ENCODE results near the gene PLEKHA7.

DNA sequence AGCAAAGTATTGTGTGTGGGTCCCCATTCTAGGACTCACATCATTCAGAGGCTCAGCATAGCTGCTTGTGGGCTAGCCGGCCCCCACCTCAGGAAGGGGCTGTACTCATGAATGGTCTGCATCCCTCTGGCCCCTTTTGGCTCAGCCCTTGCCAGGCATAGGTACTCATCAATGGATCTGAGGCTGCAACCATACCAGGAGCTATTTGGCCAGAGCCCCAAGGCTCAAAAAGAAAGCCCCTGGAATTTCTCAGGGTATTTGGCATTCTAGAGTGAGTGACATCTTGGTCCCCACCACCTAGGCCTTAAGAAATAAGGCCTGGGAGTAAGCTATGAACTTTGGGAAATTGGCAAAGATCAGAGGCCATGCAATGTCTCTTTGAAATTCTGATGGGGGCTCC lies 38.3 kb downstream of the PLEKHA7 start:
- no peak for TF ChIP-seq POLR2A (IDR thresholded peaks at IDR 0.05; ENCODE audit: borderline replicate concordance, extremely low read depth, insufficient read depth, insufficient read length)
- no peak for TF ChIP-seq POLR2AphosphoS5 (IDR thresholded peaks at IDR 0.05; ENCODE audit: low read depth, low read length)
- TF ChIP-seq, protein P1, sequence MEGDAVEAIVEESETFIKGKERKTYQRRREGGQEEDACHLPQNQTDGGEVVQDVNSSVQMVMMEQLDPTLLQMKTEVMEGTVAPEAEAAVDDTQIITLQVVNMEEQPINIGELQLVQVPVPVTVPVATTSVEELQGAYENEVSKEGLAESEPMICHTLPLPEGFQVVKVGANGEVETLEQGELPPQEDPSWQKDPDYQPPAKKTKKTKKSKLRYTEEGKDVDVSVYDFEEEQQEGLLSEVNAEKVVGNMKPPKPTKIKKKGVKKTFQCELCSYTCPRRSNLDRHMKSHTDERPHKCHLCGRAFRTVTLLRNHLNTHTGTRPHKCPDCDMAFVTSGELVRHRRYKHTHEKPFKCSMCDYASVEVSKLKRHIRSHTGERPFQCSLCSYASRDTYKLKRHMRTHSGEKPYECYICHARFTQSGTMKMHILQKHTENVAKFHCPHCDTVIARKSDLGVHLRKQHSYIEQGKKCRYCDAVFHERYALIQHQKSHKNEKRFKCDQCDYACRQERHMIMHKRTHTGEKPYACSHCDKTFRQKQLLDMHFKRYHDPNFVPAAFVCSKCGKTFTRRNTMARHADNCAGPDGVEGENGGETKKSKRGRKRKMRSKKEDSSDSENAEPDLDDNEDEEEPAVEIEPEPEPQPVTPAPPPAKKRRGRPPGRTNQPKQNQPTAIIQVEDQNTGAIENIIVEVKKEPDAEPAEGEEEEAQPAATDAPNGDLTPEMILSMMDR (IDR thresholded peaks at IDR 0.05 in 2 of 3, conservative IDR thresholded peaks at IDR 0.05 in 1 of 3; ENCODE audit: borderline replicate concordance in 1 of 3, insufficient read depth in 1 of 3, low read depth in 2 of 3, low read length in 2 of 3), result no peak
- no peak for TF ChIP-seq SP1 (IDR thresholded peaks at IDR 0.05; ENCODE audit: low read depth)
- no peak for TF ChIP-seq EZH2 (IDR thresholded peaks at IDR 0.05)
- TF ChIP-seq SIN3A (IDR thresholded peaks at IDR 0.05; ENCODE audit: low read depth), result no peak
- TF ChIP-seq ZNF274 (IDR thresholded peaks at IDR 0.05; ENCODE audit: low read depth, low read length), result no peak
- TF ChIP-seq, protein P2, sequence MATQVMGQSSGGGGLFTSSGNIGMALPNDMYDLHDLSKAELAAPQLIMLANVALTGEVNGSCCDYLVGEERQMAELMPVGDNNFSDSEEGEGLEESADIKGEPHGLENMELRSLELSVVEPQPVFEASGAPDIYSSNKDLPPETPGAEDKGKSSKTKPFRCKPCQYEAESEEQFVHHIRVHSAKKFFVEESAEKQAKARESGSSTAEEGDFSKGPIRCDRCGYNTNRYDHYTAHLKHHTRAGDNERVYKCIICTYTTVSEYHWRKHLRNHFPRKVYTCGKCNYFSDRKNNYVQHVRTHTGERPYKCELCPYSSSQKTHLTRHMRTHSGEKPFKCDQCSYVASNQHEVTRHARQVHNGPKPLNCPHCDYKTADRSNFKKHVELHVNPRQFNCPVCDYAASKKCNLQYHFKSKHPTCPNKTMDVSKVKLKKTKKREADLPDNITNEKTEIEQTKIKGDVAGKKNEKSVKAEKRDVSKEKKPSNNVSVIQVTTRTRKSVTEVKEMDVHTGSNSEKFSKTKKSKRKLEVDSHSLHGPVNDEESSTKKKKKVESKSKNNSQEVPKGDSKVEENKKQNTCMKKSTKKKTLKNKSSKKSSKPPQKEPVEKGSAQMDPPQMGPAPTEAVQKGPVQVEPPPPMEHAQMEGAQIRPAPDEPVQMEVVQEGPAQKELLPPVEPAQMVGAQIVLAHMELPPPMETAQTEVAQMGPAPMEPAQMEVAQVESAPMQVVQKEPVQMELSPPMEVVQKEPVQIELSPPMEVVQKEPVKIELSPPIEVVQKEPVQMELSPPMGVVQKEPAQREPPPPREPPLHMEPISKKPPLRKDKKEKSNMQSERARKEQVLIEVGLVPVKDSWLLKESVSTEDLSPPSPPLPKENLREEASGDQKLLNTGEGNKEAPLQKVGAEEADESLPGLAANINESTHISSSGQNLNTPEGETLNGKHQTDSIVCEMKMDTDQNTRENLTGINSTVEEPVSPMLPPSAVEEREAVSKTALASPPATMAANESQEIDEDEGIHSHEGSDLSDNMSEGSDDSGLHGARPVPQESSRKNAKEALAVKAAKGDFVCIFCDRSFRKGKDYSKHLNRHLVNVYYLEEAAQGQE (IDR thresholded peaks at IDR 0.05; ENCODE audit: low read depth), result no peak
- no peak for TF ChIP-seq EZH2phosphoT487 (IDR thresholded peaks at IDR 0.05; ENCODE audit: borderline replicate concordance)
- TF ChIP-seq JUND (IDR thresholded peaks at IDR 0.05), result no peak
- no peak for TF ChIP-seq YY1 (IDR thresholded peaks at IDR 0.05; ENCODE audit: extremely low read depth, insufficient replicate concordance, low read depth, low read length)
